Measurements from ENCODE around the gene GHR.
A peak's percentile ranks its signal among the peaks of the same experiment; 100 is the strongest.

Gene GHR

GRCh38 chr5:42745426-42745825 lies 322.2 kb downstream of the GHR start:
- no peak overlapping the region for H3K9ac ChIP-seq (ENCODE audit: low read depth, low read length, poor library complexity)
- H3K4me1 ChIP-seq (ENCODE audit: control insufficient read depth in 2 of 2, insufficient read depth in 1 of 2, low read depth in 1 of 2, low read length in 2 of 2) = no peaks in the 10 kb centered on the region
- no peak overlapping the region for H2AFZ ChIP-seq (ENCODE audit: low read length)

GRCh38 chr5:42745856-42746255 lies 322.6 kb downstream of the GHR start:
- H3K27ac ChIP-seq (replicated peaks; ENCODE audit: low read length) = no peak overlapping the region
- no peak overlapping the region for H3K23ac ChIP-seq (ENCODE audit: low read depth, low read length, poor library complexity)
- H2AFZ ChIP-seq (ENCODE audit: low read length) = no peak overlapping the region
- H3K79me1 ChIP-seq (ENCODE audit: low read depth, low read length) = no peaks in the 10 kb centered on the region
- H3K36me3 ChIP-seq (replicated peaks in 1 of 2; ENCODE audit: control insufficient read depth in 2 of 2, insufficient read depth in 2 of 2, low read length in 2 of 2) = no peaks in the 10 kb centered on the region
- no peak overlapping the region for H3K4me3 ChIP-seq (ENCODE audit: low read length in 2 of 2)
- H2BK120ac ChIP-seq (ENCODE audit: low read depth, low read length) = no peak overlapping the region
- no peak overlapping the region for H2BK15ac ChIP-seq (ENCODE audit: low read length)
- H3K9me3 ChIP-seq (replicated peaks in 1 of 2; ENCODE audit: control insufficient read depth in 2 of 2, insufficient read depth in 1 of 2, low read depth in 1 of 2, low read length in 2 of 2) = no peaks in the 10 kb centered on the region
- H4K8ac ChIP-seq (ENCODE audit: low read depth, low read length) = no peak overlapping the region
- WGBS, 2 donors (ENCODE audit: extremely low coverage in 2 of 2, insufficient read length in 2 of 2, insufficient replicate concordance in 1 of 2) = no CpG with 5 or more reads among the region's 3 CpGs
- H2BK12ac ChIP-seq (ENCODE audit: low read length) = no peak overlapping the region
- DNase-seq (ENCODE audit: low spot score) = no peak
- H4K91ac ChIP-seq (ENCODE audit: low read depth, low read length, poor library complexity) = no peak overlapping the region
- H3K9ac ChIP-seq (ENCODE audit: low read depth, low read length, poor library complexity) = no peak overlapping the region
- no peak overlapping the region for H3K4me2 ChIP-seq (ENCODE audit: insufficient read depth, low read length, poor library complexity, severe bottlenecking)
- H3K18ac ChIP-seq (ENCODE audit: low read length) = no peak overlapping the region
- H3K4ac ChIP-seq (ENCODE audit: low read length) = no peak overlapping the region
- H2AK5ac ChIP-seq (ENCODE audit: low read depth, low read length) = no peak overlapping the region
- H3K14ac ChIP-seq (ENCODE audit: low read length) = no peak overlapping the region
- H3K4me1 ChIP-seq (ENCODE audit: control insufficient read depth in 2 of 2, insufficient read depth in 1 of 2, low read depth in 1 of 2, low read length in 2 of 2) = no peaks in the 10 kb centered on the region
- no peak overlapping the region for H2BK5ac ChIP-seq (ENCODE audit: low read length)
- H3K27me3 ChIP-seq (ENCODE audit: control insufficient read depth in 3 of 3, insufficient read depth in 3 of 3, low read depth in 1 of 3, low read length in 3 of 3) = no peaks in the 10 kb centered on the region

More at GRCh38 chr5:42745426-42745825, 322.2 kb downstream of the GHR start:
- H2AK5ac ChIP-seq (ENCODE audit: low read depth, low read length) = no peak overlapping the region
- no peak overlapping the region for H2BK12ac ChIP-seq (ENCODE audit: low read length)
- H2BK15ac ChIP-seq (ENCODE audit: low read length) = no peak overlapping the region
- H3K27ac ChIP-seq (replicated peaks; ENCODE audit: low read length) = no peak overlapping the region
- H3K4me2 ChIP-seq (ENCODE audit: insufficient read depth, low read length, poor library complexity, severe bottlenecking) = no peak overlapping the region
- peak; percentile 24 for DNase-seq (ENCODE audit: low spot score)
- H3K4ac ChIP-seq (ENCODE audit: low read length) = no peak overlapping the region
- no peak overlapping the region for H2BK120ac ChIP-seq (ENCODE audit: low read depth, low read length)
- no peak overlapping the region for H3K23ac ChIP-seq (ENCODE audit: low read depth, low read length, poor library complexity)
- no peak overlapping the region for H4K8ac ChIP-seq (ENCODE audit: low read depth, low read length)
- no peak overlapping the region for H3K14ac ChIP-seq (ENCODE audit: low read length)
- no peaks in the 10 kb centered on the region for H3K27me3 ChIP-seq (ENCODE audit: control insufficient read depth in 3 of 3, insufficient read depth in 3 of 3, low read depth in 1 of 3, low read length in 3 of 3)
- H3K9me3 ChIP-seq (replicated peaks in 1 of 2; ENCODE audit: control insufficient read depth in 2 of 2, insufficient read depth in 1 of 2, low read depth in 1 of 2, low read length in 2 of 2) = no peaks in the 10 kb centered on the region
- H3K79me1 ChIP-seq (ENCODE audit: low read depth, low read length) = no peaks in the 10 kb centered on the region
- WGBS, 2 donors (ENCODE audit: extremely low coverage in 2 of 2, insufficient read length in 2 of 2, insufficient replicate concordance in 1 of 2) = no CpG with 5 or more reads among the region's 4 CpGs
- no peak overlapping the region for H4K91ac ChIP-seq (ENCODE audit: low read depth, low read length, poor library complexity)
- no peaks in the 10 kb centered on the region for H3K36me3 ChIP-seq (replicated peaks in 1 of 2; ENCODE audit: control insufficient read depth in 2 of 2, insufficient read depth in 2 of 2, low read length in 2 of 2)
- H3K4me3 ChIP-seq (ENCODE audit: low read length in 2 of 2) = no peak overlapping the region
- no peak overlapping the region for H3K18ac ChIP-seq (ENCODE audit: low read length)
- H2BK5ac ChIP-seq (ENCODE audit: low read length) = no peak overlapping the region

GRCh38 chr5:42749020-42749419 lies 325.8 kb downstream of the GHR start:
- Histone ChIP-seq H3K4me1 (ENCODE audit: control insufficient read depth in 2 of 2, insufficient read depth in 1 of 2, low read depth in 1 of 2, low read length in 2 of 2) (no peaks in the 10 kb centered on the region), H3K9ac (ENCODE audit: low read depth, low read length, poor library complexity) (no peak overlapping the region), H3K4me3 (ENCODE audit: low read length in 2 of 2) (no peak overlapping the region), H3K27ac (replicated peaks; ENCODE audit: low read length) (no peak overlapping the region), H4K8ac (ENCODE audit: low read depth, low read length) (no peak overlapping the region), H2BK15ac (ENCODE audit: low read length) (no peak overlapping the region), H3K79me1 (ENCODE audit: low read depth, low read length) (no peaks in the 10 kb centered on the region), H3K18ac (ENCODE audit: low read length) (no peak overlapping the region), H3K36me3 (replicated peaks in 1 of 2; ENCODE audit: control insufficient read depth in 2 of 2, insufficient read depth in 2 of 2, low read length in 2 of 2) (no peaks in the 10 kb centered on the region), H3K14ac (ENCODE audit: low read length) (no peak overlapping the region), H2BK5ac (ENCODE audit: low read length) (no peak overlapping the region), H2BK120ac (ENCODE audit: low read depth, low read length) (no peak overlapping the region), H2AFZ (ENCODE audit: low read length) (no peak overlapping the region), H2AK5ac (ENCODE audit: low read depth, low read length) (no peak overlapping the region), H2BK12ac (ENCODE audit: low read length) (no peak overlapping the region), H3K4ac (ENCODE audit: low read length) (no peak overlapping the region), H3K4me2 (ENCODE audit: insufficient read depth, low read length, poor library complexity, severe bottlenecking) (no peak overlapping the region), H3K27me3 (ENCODE audit: control insufficient read depth in 3 of 3, insufficient read depth in 3 of 3, low read depth in 1 of 3, low read length in 3 of 3) (no peaks in the 10 kb centered on the region), H3K23ac (ENCODE audit: low read depth, low read length, poor library complexity) (no peak overlapping the region), H4K91ac (ENCODE audit: low read depth, low read length, poor library complexity) (no peak overlapping the region), H3K9me3 (replicated peaks in 1 of 2; ENCODE audit: control insufficient read depth in 2 of 2, insufficient read depth in 1 of 2, low read depth in 1 of 2, low read length in 2 of 2) (no peaks in the 10 kb centered on the region)
- DNase-seq (ENCODE audit: low spot score) = no peak

GRCh38 chr5:42750507-42750906 lies 327.3 kb downstream of the GHR start:
- Histone ChIP-seq H3K27ac (replicated peaks; ENCODE audit: low read length) (no peak overlapping the region), H4K91ac (ENCODE audit: low read depth, low read length, poor library complexity) (no peak overlapping the region), H3K4ac (ENCODE audit: low read length) (no peak overlapping the region), H3K4me3 (ENCODE audit: low read length in 2 of 2) (no peak overlapping the region), H2BK12ac (ENCODE audit: low read length) (no peak overlapping the region), H3K36me3 (replicated peaks in 1 of 2; ENCODE audit: control insufficient read depth in 2 of 2, insufficient read depth in 2 of 2, low read length in 2 of 2) (no peaks in the 10 kb centered on the region), H3K9me3 (replicated peaks in 1 of 2; ENCODE audit: control insufficient read depth in 2 of 2, insufficient read depth in 1 of 2, low read depth in 1 of 2, low read length in 2 of 2) (no peaks in the 10 kb centered on the region), H3K4me2 (ENCODE audit: insufficient read depth, low read length, poor library complexity, severe bottlenecking) (no peak overlapping the region), H2BK120ac (ENCODE audit: low read depth, low read length) (no peak overlapping the region), H3K4me1 (ENCODE audit: control insufficient read depth in 2 of 2, insufficient read depth in 1 of 2, low read depth in 1 of 2, low read length in 2 of 2) (no peaks in the 10 kb centered on the region), H3K23ac (ENCODE audit: low read depth, low read length, poor library complexity) (no peak overlapping the region), H2AFZ (ENCODE audit: low read length) (no peak overlapping the region), H3K14ac (ENCODE audit: low read length) (no peak overlapping the region), H3K79me1 (ENCODE audit: low read depth, low read length) (no peaks in the 10 kb centered on the region), H3K18ac (ENCODE audit: low read length) (no peak overlapping the region), H4K8ac (ENCODE audit: low read depth, low read length) (no peak overlapping the region), H3K27me3 (ENCODE audit: control insufficient read depth in 3 of 3, insufficient read depth in 3 of 3, low read depth in 1 of 3, low read length in 3 of 3) (no peaks in the 10 kb centered on the region), H2BK15ac (ENCODE audit: low read length) (no peak overlapping the region), H3K9ac (ENCODE audit: low read depth, low read length, poor library complexity) (no peak overlapping the region), H2BK5ac (ENCODE audit: low read length) (no peak overlapping the region), H2AK5ac (ENCODE audit: low read depth, low read length) (no peak overlapping the region)
- WGBS, 2 donors (ENCODE audit: extremely low coverage in 2 of 2, insufficient read length in 2 of 2, insufficient replicate concordance in 1 of 2) = no CpG with 5 or more reads among the region's 5 CpGs
- no peak for DNase-seq (ENCODE audit: low spot score)
